WERI-Rb-1 (cell line): ENCODE results near the gene ZBTB45.
A peak's percentile ranks its signal among the peaks of the same experiment; 100 is the strongest.
"Not testable (repeated sequence)": the region's sequence is repeated elsewhere in the genome, so short reads cannot be mapped to it uniquely, and the experiment has no call there.

Experiments
- DNase-seq: peaks from one replicate; pipeline ENCODE4 v3.0.0-alpha.2; 2020
- H3K27ac ChIP-seq: fragments of 250-450 bp; sonication (Bioruptor Pico); 2 replicates; pipeline ENCODE4 v1.5.1; 2020; ENCODE audit warnings: mild to moderate bottlenecking, moderate library complexity
- H3K27me3 ChIP-seq: fragments of 250-450 bp; sonication (Bioruptor Pico); 2 replicates; pipeline ENCODE4 v1.5.1; 2021; ENCODE audit warnings: mild to moderate bottlenecking, low read depth, moderate library complexity; ENCODE audit not compliant: insufficient read depth, severe bottlenecking
- H3K36me3 ChIP-seq: fragments of 250-450 bp; sonication (Bioruptor Pico); 2 replicates; pipeline ENCODE4 v1.5.1; 2020; ENCODE audit warnings: mild to moderate bottlenecking, moderate library complexity
- H3K4me3 ChIP-seq: 2 replicates; pipeline ENCODE4 v1.5.1; 2011; ENCODE audit warnings: low read depth, mild to moderate bottlenecking, control low read depth, low read length
- H3K9me3 ChIP-seq: fragments of 250-450 bp; sonication (Bioruptor Pico); 2 replicates; pipeline ENCODE4 v1.5.1; 2021; ENCODE audit warnings: mild to moderate bottlenecking, moderate library complexity; ENCODE audit not compliant: severe bottlenecking
- CTCF ChIP-seq: IDR thresholded peaks from 2 replicates; pipeline ENCODE4 v1.5.1; 2011; ENCODE audit warnings: low read depth, mild to moderate bottlenecking, control low read depth, inconsistent platforms, low read length

The ZBTB45 gene

DNA sequence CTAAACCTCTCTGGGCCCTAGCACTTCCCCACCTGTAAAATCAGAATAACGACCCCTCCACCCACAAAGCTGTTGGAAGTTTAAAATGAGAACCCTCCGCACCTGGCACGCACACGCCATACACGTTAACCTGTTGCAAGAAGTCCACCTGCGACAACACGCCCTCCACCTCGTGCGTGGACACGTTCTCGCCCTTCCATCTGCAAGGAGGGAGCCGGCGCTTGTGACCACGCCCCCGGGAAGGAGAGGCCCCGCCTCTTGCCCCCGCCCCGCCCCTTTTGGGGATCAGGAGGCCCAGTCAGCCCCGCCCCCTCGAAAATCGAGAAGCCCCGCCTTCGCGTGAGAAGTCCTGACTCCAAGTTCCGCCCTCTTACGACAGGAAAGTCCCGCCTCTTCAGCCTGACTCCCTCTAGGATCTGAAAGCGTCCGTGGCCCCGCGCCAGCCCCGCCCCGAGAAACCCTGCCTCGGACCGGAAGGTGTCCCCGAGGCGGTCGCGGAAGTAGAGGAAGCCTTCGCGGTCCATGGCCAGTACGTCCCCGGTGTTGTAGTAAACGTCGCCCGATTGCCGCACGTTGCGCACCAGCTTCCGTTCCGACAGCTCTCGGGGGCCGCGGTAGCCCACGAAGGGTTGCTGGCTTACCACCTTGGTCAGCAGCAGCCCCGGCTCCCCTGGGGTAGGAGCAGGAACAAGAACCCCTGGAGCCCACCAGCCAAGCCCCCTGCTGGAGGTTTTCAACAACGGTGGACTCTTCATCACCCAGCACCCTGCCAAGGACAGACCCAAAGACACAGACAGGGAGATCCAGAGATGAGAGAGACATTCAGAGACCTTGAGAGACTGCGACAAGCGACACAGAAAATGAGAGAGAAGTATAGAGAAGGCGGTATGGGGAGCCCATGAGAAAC is 20.3 kb downstream of the ZBTB45 start:
- H3K36me3 ChIP-seq, result no peaks in the 10 kb centered on the region

DNA sequence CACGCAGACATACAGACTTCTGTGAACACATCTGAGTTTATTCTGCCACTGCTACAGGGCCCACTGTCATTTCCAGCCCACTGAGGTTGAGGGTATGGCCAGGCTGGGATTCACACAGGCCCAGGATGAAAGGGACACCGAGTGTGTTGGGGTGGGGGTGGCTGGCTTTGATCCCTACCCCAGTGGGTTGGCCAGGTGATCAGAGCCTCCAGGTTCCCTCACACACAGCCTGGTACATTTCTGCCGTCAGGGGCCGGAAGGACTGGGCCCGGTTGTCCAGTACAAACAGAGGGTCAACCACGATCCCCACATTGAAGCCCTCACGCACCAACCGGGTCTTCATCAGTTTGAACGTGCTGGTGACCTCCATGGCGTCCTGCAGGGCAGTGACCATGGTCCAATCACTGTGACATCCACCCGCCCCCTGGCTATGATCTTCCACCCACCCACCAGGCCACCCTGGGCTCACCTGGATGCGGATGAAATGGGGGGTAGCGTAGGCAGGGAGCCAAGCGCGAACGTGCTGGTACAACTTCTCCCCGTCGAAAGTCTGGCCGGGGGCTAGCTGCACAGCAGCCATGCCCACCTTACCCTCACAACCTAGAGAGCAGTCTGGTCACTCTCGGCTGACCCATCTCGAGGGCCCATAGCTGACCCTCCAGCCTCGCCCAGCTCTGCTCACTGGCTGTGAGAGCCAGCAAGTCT is 21.1 kb downstream of the ZBTB45 start:
- no peak overlapping the region for H3K27ac ChIP-seq

More for the DNA sequence above, 20.3 kb downstream of the ZBTB45 start:
- Histone ChIP-seq H3K9me3 (no peaks in the 10 kb centered on the region), H3K27ac (peak overlapping the region; percentile 79), H3K4me3 (peak overlapping the region; percentile 81), H3K27me3 (no peaks in the 10 kb centered on the region)
- peak; percentile 99 for DNase-seq
- TF ChIP-seq CTCF, result 0 out of 2 replicates have a peak, but pooled peaks have one; percentile 14

GRCh38 chr19:58497634-58498170 is 21.9 kb downstream of the ZBTB45 start:
- H3K4me3 ChIP-seq, result no peak overlapping the region
- TF ChIP-seq CTCF, result no peak
- DNase-seq, result no peak
- no peaks in the 10 kb centered on the region for H3K36me3 ChIP-seq
- no peaks in the 10 kb centered on the region for H3K9me3 ChIP-seq
- no peak overlapping the region for H3K27ac ChIP-seq
- H3K27me3 ChIP-seq, result no peaks in the 10 kb centered on the region

More for the DNA sequence above, 21.1 kb downstream of the ZBTB45 start:
- Histone ChIP-seq H3K27me3 (no peaks in the 10 kb centered on the region), H3K9me3 (no peaks in the 10 kb centered on the region), H3K36me3 (no peaks in the 10 kb centered on the region), H3K4me3 (peak overlapping the region; percentile 19)
- no peak for TF ChIP-seq CTCF
- DNase-seq, result no peak

GRCh38 chr19:58492265-58492664 is 27.3 kb downstream of the ZBTB45 start:
- Histone ChIP-seq H3K4me3 (no peak overlapping the region), H3K27me3 (no peaks in the 10 kb centered on the region), H3K9me3 (no peaks in the 10 kb centered on the region), H3K36me3 (no peaks in the 10 kb centered on the region), H3K27ac (no peak overlapping the region)
- no peak for TF ChIP-seq CTCF
- no peak for DNase-seq

- no peaks in the 10 kb centered on the region for H3K36me3 ChIP-seq
- no peak overlapping the region for H3K27ac ChIP-seq
- H3K27me3 ChIP-seq, result no peaks in the 10 kb centered on the region
- DNase-seq, result no peak
- H3K9me3 ChIP-seq, result no peaks in the 10 kb centered on the region
- H3K4me3 ChIP-seq, result no peak overlapping the region
- TF ChIP-seq CTCF, result no peak
These were observed 28.2 kb downstream of the ZBTB45 start for GRCh38 chr19:58491393-58491792.

DNA sequence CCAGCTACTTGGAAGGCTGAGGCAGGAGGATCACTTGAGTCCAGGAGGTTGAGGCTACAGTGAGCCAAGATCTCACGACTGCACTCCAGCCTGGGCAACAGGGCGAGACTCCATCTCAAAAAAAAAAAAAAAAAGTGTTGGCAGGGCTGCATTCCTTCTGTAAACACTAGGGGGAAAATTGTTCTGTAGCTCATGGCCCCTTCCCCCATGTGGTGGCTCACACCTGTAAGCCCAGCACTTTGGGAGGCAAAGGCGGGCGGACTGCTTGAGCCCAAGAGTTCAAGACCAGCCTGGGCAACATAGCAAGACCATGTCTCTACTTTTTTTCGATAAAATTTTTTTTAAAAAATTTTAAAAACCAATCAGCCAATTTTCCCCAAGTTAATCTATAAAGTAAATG is 35.3 kb downstream of the ZBTB45 start:
- not testable (repeated sequence) for H3K27me3 ChIP-seq, DNase-seq, H3K4me3 ChIP-seq, H3K27ac ChIP-seq, H3K9me3 ChIP-seq
- H3K36me3 ChIP-seq, result peaks cover 12% of the 10 kb centered on the region
